Measurements from ENCODE around the gene GPBP1. TPM values are rescaled to one million over a fixed set of nuclear protein-coding genes. Genes with fewer than 3 reads are reported as not detected.

Gene GPBP1
- total RNA-seq, 1 experiment from 2014 or later = 112 TPM

- no peak overlapping the region for H3K18ac ChIP-seq (ENCODE audit: insufficient read length, low read depth, low read length)
- H3K9ac ChIP-seq (ENCODE audit: extremely low read depth, insufficient read length, low read length) = no peak overlapping the region
- no peak for DNase-seq
- no peaks in the 10 kb centered on the region for H3K23me2 ChIP-seq (ENCODE audit: insufficient read length, low read depth, low read length, poor library complexity, severe bottlenecking)
- no peak overlapping the region for H3K27ac ChIP-seq (ENCODE audit: insufficient read length, low read depth, low read length)
- Mint-ChIP-seq H3K36me3 (ENCODE audit: insufficient read depth in 1 of 3, low read depth in 3 of 3) (peaks cover 17 to 44% (median 22%) of the 10 kb centered on the region in 3 experiments; a peak in 6 of 7 replicates), H3K27me3 (ENCODE audit: low read depth) (no peaks in the 10 kb centered on the region), H3K4me3 (no peak overlapping the region), H3K27ac (no peak overlapping the region), H3K9me3 (no peaks in the 10 kb centered on the region), H3K4me1 (peaks cover 16 to 22% of the 10 kb centered on the region in 2 experiments)
- no CpG with 5 or more reads among the region's 2 CpGs for whole genome bisulfite sequencing (ENCODE audit: extremely low coverage, insufficient read length, low lambda C conversion rate)
- no peak overlapping the region for H2AFZ ChIP-seq (ENCODE audit: low read length)
- H3T11ph ChIP-seq (ENCODE audit: low read length) = no peak overlapping the region
- no peak overlapping the region for H3K4me2 ChIP-seq (ENCODE audit: insufficient read depth, insufficient read length, low read length)
- H2AK5ac ChIP-seq (ENCODE audit: insufficient read length, low read length) = no peak overlapping the region
- peaks cover 3% of the 10 kb centered on the region for H4K20me1 ChIP-seq (ENCODE audit: control insufficient read depth, insufficient read depth, insufficient read length)
- no peak overlapping the region for H4K8ac ChIP-seq (replicated peaks; ENCODE audit: insufficient read length, low read depth, low read length)
- no peaks in the 10 kb centered on the region for H3K9me3 ChIP-seq (ENCODE audit: control insufficient read depth, low read depth, low read length)
- peaks cover 4% of the 10 kb centered on the region for H3K79me1 ChIP-seq (ENCODE audit: insufficient read depth, low read depth, low read length, poor library complexity, severe bottlenecking)
- no peak overlapping the region for H3K4ac ChIP-seq (ENCODE audit: low read depth, low read length)
- H2BK120ac ChIP-seq (ENCODE audit: low read depth, low read length, poor library complexity, severe bottlenecking) = no peak overlapping the region
- H4K91ac ChIP-seq (ENCODE audit: insufficient read length, low read depth, low read length) = no peak overlapping the region
- no peak overlapping the region for H2BK20ac ChIP-seq (ENCODE audit: low read depth, low read length, poor library complexity, severe bottlenecking)
- no peak overlapping the region for H2BK15ac ChIP-seq (ENCODE audit: low read depth, low read length)
- no peak overlapping the region for H2BK5ac ChIP-seq (ENCODE audit: insufficient read length, low read length)
- no peaks in the 10 kb centered on the region for H3K27me3 ChIP-seq (ENCODE audit: insufficient read depth, low read length)
- no peak overlapping the region for H2BK12ac ChIP-seq (ENCODE audit: insufficient read length, low read depth, low read length)
- H3K56ac ChIP-seq (ENCODE audit: insufficient read length, low read depth, low read length) = no peak overlapping the region
- H3K23ac ChIP-seq (ENCODE audit: insufficient read length, low read depth, low read length) = no peak overlapping the region
- TF ChIP-seq CTCF (conservative IDR thresholded peaks at IDR 0.05) = no peak
- H3K79me2 ChIP-seq (ENCODE audit: insufficient read depth, low read length) = peaks cover 60% of the 10 kb centered on the region
- H4K5ac ChIP-seq (ENCODE audit: insufficient read length, low read depth, low read length) = no peak overlapping the region
- H3K4me1 ChIP-seq (ENCODE audit: insufficient read depth, low read length) = no peaks in the 10 kb centered on the region; the same call in 1 of the 2 replicates
- no peak overlapping the region for H3K14ac ChIP-seq (ENCODE audit: insufficient read depth, low read length)
These were observed 20.8 kb downstream of the GPBP1 start for GRCh38 chr5:57194653-57195052.
